Liver (tissue), 3 donors: ENCODE measurements around the gene CCDC51.

Experiments
- ATF3 ChIP-seq: IDR thresholded peaks from 2 replicates; pipeline ENCODE4 v1.6.1; 2016; ENCODE audit warnings: antibody characterized with exemption
- CTCF ChIP-seq: fragments of 150-350 bp; IDR thresholded peaks from 2 replicates; pipeline ENCODE4 v1.5.1; 2017; ENCODE audit warnings: improper control_type of control experiment, low read depth, low read length; ENCODE audit not compliant: missing input control
- GABPA ChIP-seq, 2 donors: IDR thresholded peaks in 1 of 2; conservative IDR thresholded peaks in 1 of 2; 2 replicates each; pipeline ENCODE4 v1.6.1; 2016; ENCODE audit warnings: antibody characterized with exemption in 2 of 2, mild to moderate bottlenecking in 1 of 2, moderate library complexity in 1 of 2
- RAD21 ChIP-seq, 2 donors: IDR thresholded peaks; 2 replicates each; pipeline ENCODE4 v1.6.1; 2016; ENCODE audit warnings: antibody characterized with exemption in 2 of 2, mild to moderate bottlenecking in 2 of 2
- donor health status: healthy.
- donor health status: healthy.

- no peak for TF ChIP-seq CTCF
- no peak for TF ChIP-seq RAD21 (IDR thresholded peaks at IDR 0.05)
- no peak for TF ChIP-seq GABPA (IDR thresholded peaks at IDR 0.05 in 1 of 2, conservative IDR thresholded peaks at IDR 0.05 in 1 of 2)
- no peak for TF ChIP-seq ATF3
Measured at GRCh38 chr3:48418651-48419050, 21.3 kb downstream of the CCDC51 start.
